GM18520 (cell line): ENCODE data around the gene CARD19.

ENCODE experiments used
- ATAC-seq: cut with Tn5 transposase; IDR thresholded peaks from one replicate; pipeline ENCODE4 v1.9.1; 2021; ENCODE audit not compliant: unreplicated experiment

Gene CARD19

DNA sequence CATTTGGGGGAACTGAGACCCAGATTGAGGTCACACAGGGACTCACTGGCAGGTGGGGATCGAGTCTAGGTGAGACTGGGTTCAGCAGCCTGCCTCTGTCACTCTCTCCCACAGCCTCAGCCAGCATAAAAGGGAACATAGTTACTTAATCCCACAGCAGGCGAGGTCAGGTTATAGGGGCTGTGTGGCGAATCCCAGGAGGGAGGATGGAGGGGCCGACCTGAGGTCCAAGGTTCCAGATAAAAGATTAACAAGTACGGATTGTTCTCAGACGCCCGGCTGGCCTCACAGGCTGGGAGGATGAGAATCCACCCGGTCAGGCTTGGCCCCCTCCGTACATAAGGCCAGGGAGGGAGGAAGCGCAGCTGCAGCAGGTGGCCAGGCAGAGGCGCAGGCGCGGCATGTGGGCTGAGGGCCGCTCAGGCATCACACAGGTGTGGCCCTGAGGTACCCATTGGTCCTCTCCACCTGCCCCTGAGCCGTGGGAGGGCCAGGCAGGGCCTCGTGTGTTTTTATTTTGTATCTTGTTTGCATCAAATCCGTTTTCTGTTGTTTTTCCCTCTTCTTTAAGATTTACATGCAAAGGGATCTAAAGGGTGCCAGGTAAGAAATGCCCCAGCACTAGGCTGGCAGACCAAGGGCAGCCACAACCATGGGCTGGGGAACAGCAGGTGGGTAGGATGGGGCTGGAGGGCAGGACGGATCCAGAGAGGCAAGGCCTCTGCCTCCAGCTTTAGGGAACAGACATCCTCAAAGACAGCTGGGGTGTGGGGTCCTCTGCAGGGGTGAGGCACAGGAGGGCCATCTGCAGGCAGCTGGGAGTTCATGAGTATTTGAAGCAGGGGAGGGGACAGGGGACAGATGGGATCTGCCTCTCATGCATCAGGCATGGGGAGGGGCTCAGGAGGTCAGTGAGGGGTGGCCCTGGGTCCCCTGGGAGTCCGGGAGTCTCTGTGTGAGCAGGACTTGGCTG, 33.9 kb upstream of the CARD19 start:
- no peak for ATAC-seq

DNA sequence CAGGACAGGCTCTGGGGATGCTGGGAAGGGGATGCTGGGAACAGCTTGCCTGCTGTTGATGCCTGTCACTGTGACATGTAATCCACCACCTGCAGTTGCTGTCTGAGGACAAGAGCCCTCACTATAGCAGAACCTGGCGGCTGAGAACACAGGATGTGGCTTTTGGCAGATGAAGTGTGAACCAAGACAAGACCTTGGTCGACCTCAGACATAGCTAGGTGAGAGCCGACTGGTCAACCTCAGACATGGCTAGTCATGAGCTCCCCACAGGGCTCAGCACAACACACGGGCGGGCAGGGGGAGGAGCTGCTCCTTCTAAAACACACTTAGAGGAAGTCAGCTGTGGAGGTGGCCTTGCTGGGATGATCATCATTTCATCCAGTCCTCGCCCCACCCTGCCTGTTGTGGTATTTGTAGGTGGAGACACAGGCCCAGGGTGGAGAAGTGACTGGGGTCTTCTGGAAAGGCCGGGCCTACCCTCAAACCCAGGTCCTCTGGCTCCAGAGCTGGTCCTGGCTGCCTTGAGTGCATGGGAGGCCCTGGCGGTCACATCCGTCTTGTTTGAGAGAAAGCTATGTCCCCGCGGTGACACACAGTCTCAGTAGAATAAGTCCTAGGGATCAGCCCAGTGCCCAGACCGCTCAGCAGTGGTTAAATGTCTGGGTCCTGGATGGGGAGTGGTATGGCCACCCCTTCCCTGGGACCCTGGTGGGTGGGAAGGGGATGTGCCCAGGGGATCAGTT, 31.5 kb upstream of the CARD19 start:
- peak; percentile 96 for ATAC-seq

DNA sequence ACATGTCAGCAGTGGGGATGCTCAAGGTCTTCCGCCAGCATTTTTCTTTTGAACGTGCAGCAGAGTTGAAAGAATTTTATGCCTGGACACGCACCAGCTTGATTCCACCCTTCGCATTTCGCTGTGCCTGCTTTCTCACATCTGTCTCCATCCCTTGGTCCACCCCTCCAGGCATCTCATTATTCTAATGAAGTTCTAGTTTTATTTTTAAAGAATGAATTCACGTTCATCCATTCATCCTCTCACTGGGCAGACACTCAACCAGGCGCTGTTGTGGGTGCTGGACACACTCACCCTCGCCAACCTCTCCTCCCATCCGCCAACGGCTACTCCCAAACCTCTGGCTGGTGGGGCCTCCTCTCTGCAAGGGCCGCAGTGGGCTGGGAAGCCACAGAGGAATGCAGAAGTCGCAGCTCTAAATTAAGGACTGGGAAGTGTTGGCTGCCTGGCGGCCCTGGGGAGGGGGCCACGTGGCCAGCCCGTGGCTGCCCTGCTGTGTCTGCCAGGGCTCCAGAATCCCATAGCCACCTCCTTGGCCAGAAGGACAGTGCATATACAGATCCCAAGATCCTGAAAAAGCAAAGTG, 30.8 kb upstream of the CARD19 start:
- no peak for ATAC-seq

DNA sequence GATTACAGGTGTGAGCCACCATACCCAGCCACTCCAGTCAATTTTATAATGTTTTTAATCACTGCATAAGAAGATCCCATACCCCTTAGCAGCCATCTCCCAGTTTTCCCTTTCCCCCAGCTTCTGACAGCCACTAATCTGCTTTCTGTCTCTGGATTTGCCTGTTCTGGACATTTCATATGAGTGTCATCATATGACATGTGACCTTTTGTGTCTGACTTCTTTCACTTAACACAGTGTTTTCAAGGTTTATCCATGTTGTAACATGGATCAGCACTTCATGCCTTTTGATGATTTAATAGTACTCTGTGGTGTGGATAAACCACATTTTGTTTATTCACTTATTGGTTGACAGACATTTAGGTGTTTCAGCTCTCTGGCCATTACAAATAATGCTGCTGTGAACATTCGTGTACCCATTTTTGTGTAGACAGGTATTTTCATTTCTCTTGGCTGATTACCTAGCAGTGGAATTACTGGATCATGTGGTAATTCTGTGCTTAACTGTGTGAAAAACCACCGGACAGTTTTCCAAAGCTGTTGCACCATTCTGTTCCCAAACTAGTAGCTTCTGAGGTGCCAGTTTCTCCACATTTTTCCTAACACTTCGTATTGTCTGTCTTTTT, 28.9 kb upstream of the CARD19 start:
- ATAC-seq: no peak

DNA sequence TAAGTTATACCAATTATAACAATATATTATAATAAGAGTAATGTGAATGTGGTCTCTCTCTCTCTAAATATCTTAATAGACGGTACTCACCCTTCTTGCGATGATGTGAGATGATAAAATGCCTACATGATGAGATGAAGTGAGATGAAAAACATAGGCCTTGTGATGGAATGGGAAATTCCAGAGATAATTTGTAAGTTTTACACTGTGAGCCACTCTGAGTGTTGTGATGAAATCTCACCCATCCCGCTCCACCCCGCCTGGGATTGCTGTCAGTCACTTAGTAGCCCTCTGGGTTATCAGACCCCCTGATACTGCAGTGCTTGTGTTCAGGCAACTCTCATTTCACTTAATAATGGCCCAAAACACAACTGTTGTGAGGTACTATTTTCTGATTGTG, 27.1 kb upstream of the CARD19 start:
- no peak for ATAC-seq

DNA sequence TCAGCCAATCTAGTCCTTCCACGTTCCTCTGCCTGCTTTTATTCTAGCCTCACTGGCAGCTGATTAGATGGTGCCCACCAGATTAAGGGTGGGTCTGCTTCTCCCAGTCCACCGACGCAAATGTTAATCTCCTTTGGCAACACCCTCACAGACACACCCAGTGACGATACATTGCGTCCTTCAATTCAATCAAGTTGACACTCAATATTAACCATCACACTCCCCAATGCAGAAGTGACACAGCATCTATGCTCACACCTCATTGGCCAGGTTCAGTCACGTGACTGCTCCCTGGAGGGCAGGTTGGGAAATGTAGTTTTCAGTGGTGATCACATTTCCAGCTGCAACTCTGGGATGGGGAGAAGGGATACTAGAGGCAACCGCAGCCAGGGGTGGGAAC, 24.6 kb upstream of the CARD19 start:
- no peak for ATAC-seq

DNA sequence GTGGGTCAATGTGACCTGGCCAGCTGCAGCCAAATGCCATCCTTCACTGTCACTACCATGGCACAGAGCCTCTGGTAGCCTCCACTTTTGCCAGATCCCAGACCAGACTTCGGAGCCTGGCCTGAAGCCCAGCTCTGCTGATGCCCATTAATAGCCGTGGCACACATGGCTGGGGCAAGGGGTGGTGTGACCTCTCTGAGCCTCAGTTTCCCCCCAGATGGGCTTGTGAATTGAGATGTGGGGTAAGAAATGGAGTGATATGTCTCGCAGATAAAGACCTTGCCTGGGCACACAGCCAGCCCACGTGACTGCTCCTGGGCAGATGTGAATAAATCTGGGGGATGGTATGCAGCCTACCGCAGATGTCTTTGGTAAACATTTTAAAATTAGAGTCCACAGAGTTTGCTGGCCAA, 23.6 kb upstream of the CARD19 start:
- no peak for ATAC-seq

DNA sequence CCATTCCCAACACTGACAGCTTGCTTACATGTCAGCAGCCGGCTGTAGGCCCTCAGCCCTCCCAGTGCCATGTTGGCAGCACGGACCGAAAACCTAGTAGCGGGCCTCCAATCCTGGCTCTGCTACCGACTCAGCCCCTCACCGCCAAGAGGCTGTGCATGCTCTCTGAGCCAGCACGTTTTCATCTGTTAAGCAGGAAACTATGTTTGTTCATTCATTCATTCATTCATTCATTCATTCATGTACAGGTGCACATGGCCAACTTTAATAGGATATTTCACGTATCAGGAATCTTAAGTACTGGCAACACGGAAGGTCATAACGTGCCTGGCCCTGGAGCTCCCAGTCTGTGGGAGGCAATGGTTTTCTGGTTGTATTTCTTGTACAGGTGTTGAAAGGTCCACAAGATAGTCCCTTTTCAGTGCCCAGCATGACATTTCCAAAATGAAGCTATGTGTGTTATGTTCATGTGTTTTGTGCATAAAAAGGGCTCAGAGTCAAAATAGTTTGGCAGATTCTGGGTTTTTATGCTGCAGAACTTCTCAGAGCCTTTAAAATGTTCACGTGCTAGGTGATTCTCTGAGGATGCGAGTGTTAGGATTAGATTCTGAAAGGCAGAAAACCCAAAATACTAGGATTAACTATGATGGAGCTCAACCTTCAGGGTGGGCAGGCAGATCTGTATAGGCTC, 19.8 kb upstream of the CARD19 start:
- ATAC-seq: no peak

DNA sequence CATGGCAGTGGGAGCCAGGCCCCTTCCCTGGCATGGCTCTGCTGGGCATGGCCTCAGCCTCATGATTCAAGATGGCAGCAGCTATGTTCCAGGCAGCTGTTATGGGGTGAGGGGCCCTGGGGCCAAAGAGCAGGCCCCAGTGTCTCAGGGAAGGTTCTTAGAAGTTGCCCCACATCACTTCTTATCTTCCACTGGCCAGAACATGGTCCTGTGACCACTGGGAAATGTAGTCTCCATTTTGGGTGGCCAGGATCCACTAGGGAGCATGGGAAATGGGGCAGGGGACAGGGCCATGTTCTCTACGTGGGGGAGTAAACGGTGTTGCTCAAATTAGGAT, 19.3 kb upstream of the CARD19 start:
- ATAC-seq: no peak

DNA sequence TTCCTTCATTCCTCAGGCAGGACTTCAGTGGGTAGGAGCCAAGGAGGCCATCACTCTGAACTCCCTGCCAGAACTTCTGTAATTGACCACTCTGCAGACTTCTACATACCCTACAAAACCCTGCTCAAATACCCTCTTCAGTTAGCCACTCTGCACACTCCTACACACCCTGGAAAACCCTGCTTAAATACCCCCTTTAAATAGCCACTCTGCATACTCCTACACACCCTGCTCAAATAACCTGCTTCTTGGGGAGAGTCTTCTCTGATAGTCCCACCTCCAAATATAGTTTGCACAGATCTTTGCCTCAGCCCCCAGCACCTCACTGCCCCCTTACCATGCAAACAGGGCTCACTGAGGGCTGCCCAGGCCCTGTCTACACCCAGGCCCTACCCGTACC, 18.6 kb upstream of the CARD19 start:
- ATAC-seq: no peak

DNA sequence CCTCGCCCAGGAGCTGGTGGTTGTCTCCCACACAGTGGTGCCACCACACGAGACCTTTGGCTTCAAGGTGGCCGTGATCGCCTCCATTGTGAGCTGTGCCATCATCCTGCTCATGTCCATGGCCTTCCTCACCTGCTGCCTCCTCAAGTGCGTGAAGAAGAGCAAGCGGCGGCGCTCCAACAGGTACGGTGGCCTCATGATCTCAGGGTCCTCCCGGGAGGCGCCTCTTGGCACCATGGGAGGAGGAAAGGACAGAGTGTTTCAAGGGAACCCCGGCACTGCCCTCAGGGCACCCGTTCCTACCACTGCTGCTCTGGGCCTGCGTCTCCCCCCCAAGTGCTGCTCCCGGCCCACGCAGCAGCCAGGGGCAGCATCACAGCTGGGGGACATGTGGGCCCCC, 18.2 kb upstream of the CARD19 start:
- ATAC-seq: no peak

DNA sequence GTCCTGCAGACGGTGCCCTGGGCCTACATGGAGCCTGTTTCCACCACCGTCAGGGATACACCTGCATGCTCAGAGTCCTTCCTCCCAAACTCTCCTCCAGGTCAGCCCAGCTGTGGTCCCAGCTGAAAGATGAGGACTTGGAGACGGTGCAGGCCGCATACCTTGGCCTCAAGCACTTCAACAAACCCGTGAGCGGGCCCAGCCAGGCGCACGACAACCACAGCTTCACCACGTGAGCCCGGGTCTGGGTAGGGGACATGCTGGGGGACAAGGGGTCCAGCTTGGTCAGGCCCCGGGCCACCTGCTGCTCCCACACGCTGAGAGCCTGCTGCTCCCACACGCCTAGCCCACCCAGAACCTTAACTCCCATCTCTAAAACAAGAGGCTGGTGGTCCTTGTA, 16.6 kb upstream of the CARD19 start:
- no peak for ATAC-seq

DNA sequence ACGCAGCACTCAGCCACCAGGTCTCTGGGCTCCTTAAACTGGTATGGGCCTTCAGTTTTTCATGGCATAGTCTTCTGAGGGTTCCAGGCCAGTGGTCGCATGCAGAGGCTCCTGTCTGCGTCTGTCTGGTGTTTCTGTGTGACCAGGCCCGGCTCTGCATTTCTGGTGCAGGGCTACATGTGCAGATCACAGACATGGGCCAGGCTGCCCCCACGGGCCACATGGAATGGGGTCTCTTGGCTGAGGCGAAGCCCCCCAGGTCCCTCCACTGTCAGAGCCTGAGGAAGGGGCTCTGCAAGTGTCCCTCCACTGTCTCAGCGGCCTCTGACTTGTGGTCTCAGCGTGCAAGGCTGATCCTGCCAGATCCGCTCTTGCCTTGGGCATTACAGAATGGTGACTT, 15.6 kb upstream of the CARD19 start:
- ATAC-seq: no peak

DNA sequence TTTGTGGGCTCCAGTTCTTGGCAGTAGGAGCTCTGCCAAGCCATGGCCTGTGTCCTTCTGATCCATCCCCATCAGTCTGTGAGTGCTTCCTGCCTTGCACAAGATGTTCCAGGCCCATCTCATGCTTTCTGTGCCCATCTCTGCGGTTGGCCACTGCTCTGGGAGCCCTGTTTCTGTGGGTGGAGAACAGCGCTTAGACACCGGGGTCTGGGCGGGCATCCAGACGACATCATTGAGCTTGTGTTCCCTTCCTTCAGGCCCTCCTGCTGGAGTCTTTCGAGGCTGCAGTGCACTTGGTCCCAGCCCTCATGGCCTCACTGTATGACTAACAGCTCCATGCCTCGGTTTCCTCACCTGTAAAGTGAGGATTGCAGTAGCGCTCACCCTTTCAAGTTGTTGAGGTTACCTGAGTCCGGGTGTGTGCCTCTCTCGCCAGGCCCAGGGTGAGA, 14.9 kb upstream of the CARD19 start:
- no peak for ATAC-seq

DNA sequence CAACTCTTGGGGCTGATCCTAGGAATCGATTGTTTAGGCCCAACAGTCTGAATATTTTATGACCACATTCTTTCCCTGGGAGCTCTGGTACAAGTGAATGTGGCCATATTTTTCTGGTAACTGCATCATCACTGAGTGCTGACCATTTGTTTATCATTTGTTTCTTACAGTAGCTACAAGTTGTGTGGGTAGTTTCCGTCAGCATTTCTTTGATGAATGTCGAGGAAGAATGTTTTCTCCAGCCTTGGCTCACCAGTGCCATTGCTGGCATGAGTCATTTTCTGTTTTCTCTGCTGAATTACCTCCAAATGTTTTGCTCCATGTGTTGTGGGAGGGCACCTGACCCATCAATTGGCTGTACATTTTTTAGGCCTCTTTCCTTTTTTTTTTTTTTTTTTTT, 14.1 kb upstream of the CARD19 start:
- ATAC-seq: no peak

DNA sequence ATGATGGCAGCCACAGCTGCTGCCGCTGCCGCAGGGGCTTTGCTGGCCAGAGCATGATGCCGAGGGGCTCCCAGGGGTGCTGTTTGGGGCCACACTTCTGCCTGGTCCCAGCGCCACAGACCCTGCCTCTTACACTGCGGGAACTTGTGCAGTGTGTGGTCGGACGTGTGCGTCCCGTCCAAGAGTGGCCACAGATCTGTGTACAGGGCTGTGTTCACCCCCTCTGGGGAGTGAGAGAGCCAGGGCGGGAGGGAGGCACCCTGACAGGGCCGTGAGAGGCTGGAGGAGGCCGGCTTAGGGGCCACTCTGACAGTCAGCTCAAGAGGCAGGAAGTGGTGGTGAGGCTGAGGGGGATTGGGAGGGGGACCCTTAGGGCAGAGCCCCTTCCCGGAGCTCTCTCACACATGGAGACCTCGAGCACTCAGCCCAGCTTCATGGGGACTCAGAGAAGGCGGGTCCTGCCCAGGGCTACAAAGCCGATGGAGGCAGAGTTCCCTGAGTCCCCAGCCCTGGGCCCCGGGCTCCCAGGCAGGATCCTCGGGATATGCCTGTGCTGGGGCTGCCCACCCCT, 13.1 kb upstream of the CARD19 start:
- ATAC-seq: no peak

DNA sequence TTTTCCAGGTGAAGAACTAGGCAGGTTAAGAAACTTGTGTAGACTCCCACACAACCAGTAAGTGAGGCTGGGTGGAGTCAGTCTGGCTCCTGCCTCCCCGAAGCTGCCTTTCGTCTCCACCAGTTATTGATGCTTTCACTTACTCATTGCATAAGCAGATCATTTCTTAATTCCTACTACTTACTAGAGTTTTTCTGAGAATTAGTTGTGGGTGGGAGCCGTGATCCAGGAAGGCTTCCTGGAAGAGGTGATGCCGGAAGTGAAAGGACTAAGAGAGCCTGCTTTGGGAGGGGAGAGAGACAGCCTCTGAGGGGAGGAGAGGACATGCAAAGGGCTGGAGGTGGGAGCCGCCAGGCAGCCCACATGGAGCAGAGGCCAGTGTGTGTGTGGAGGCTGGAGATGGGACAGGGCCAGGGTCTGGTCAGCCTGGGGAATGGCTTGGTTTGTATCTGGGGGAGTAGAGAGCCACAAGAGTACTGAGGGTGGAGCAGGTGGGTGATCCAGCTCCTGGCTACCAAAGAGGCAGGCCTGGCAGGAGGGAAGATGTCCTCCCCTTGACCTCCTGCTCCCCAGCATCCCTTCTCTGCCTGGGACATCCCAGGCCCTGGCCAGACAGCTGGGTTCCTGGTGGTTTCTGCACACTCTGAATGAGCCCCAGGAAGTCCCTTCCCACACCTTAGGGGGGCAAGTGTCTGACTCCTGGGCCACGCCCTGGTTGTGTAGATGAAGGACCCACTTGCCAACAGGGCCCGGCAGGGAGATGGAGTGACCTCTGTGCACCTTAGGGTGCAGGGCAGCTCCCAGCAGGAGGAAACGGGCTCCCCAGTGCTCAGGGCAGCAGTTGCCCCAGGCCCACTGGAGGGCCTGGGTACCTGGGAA, 12.2 kb upstream of the CARD19 start:
- ATAC-seq: no peak

DNA sequence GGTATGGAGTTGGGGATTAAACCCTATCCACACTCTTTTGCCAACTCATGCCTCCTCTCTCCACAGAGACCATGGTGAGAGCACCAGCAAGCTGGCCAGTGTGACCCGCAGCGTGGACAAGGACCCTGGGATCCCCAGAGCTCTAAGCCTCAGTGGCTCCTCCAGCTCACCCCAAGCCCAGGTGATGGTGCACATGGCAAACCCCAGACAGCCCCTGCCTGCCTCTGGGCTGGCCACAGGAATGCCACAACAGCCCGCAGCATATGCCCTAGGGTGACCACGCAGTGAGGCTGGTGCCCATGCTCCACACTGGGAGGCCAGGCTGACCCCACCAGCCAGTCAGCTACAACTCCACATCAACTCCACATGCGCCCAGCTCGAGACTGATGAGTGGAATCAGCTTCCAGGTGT, 11.5 kb upstream of the CARD19 start:
- no peak for ATAC-seq

DNA sequence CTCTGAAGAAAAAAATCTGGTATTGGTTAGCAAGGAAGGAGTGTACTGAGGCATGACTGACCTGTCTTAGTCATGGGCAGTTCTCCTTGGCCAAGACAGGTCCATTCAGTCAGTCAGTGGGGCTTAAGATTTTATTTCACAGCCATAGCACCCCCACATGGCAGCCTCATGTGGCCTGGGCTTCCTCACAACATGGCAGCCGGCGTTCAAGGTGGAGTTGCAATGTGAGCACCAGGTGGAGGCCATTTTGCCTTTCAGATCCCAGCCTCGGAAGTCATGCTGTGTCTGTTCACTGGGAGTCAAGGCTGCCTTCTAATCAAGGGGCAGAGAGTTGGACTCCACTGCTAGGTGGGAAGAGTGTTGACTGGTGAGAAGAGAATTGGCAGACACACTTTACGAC, 10.3 kb upstream of the CARD19 start:
- ATAC-seq: no peak
